ENCODE results near the gene BPIFB3. TPM values are rescaled to one million over a fixed set of nuclear protein-coding genes. Genes with fewer than 3 reads are reported as not detected.

The BPIFB3 gene
- total and polyA plus RNA-seq, 3 donors from 2014 or later = 0.47 to 0.87 (median 0.74) TPM

GRCh38 chr20:33081411-33082154 lies 27.9 kb downstream of the BPIFB3 start:
- Histone ChIP-seq H3K4me1 (no peaks in the 10 kb centered on the region), H3K9me3 (no peaks in the 10 kb centered on the region), H3K27me3 (no peaks in the 10 kb centered on the region), H3K36me3 (ENCODE audit: low read depth, missing control alignments) (no peaks in the 10 kb centered on the region), H3K4me3 (no peak overlapping the region), H3K27ac (no peak overlapping the region)
- no peak for DNase-seq
- TF ChIP-seq, protein P1, sequence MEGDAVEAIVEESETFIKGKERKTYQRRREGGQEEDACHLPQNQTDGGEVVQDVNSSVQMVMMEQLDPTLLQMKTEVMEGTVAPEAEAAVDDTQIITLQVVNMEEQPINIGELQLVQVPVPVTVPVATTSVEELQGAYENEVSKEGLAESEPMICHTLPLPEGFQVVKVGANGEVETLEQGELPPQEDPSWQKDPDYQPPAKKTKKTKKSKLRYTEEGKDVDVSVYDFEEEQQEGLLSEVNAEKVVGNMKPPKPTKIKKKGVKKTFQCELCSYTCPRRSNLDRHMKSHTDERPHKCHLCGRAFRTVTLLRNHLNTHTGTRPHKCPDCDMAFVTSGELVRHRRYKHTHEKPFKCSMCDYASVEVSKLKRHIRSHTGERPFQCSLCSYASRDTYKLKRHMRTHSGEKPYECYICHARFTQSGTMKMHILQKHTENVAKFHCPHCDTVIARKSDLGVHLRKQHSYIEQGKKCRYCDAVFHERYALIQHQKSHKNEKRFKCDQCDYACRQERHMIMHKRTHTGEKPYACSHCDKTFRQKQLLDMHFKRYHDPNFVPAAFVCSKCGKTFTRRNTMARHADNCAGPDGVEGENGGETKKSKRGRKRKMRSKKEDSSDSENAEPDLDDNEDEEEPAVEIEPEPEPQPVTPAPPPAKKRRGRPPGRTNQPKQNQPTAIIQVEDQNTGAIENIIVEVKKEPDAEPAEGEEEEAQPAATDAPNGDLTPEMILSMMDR (IDR thresholded peaks at IDR 0.05) = no peak
- intact Hi-C loops (cut with DNase I; ENCODE audit: low total_unique reads) = no loop called here
- WGBS, 2 donors = 85 to 95% methylated on average over 7 of the region's 7 CpGs

GRCh38 chr20:33082546-33082945 lies 28.8 kb downstream of the BPIFB3 start:
- H3K9me3 ChIP-seq = no peaks in the 10 kb centered on the region
- H3K4me1 ChIP-seq = no peaks in the 10 kb centered on the region
- H3K36me3 ChIP-seq (ENCODE audit: low read depth, missing control alignments) = no peaks in the 10 kb centered on the region
- intact Hi-C loops (cut with DNase I; ENCODE audit: low total_unique reads) = no loop called here
- WGBS, 2 donors = 53 to 76% methylated on average over 6 of the region's 6 CpGs
- H3K27ac ChIP-seq = no peak overlapping the region
- TF ChIP-seq, protein P1 (IDR thresholded peaks at IDR 0.05) = no peak
- TF ChIP-seq POLR2A (IDR thresholded peaks at IDR 0.05) = no peak
- H3K27me3 ChIP-seq = no peaks in the 10 kb centered on the region
- DNase-seq = no peak
- H3K4me3 ChIP-seq = no peak overlapping the region

DNA sequence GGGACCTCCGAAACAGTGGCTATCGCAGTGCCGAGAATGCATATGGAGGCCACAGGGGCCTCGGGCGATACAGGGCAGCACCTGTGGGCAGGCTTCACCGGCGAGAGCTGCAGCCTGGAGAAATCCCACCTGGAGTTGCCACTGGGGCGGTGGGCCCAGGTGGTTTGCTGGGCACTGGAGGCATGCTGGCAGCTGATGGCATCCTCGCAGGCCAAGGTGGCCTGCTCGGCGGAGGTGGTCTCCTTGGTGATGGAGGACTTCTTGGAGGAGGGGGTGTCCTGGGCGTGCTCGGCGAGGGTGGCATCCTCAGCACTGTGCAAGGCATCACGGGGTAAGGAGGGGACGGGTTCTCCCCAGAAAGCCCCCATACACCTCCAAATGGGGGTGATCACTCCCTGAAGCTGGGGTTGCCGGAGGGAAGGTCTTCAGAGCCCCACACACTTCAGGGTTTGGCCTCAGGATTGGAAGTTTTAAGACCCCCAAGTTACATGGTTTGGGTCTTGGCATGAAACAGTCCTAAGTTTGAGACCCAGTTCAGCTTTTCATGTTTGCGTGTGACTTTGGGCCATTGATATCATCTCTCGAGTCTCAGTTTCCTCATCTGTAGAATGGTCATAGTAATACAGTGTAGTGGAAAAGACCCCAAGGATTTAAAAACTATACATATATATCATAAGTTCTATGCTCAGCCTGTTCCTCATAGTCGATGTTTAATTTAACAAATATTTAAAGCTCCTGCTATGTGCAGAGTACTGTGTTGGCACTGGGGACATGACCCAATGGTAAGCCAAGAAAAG lies 30.0 kb downstream of the BPIFB3 start:
- no peak overlapping the region for H3K27ac ChIP-seq
- no peaks in the 10 kb centered on the region for H3K27me3 ChIP-seq
- no peaks in the 10 kb centered on the region for H3K9me3 ChIP-seq
- WGBS, 2 donors = 91 to 95% methylated on average over 10 to 20 of the region's 20 CpGs
- intact Hi-C loops (cut with DNase I; ENCODE audit: low total_unique reads) = no loop called here
- no peak for DNase-seq
- no peaks in the 10 kb centered on the region for H3K4me1 ChIP-seq
- H3K4me3 ChIP-seq = no peak overlapping the region
- no peaks in the 10 kb centered on the region for H3K36me3 ChIP-seq (ENCODE audit: low read depth, missing control alignments)
- TF ChIP-seq POLR2A (IDR thresholded peaks at IDR 0.05) = no peak
- TF ChIP-seq, protein P1 (IDR thresholded peaks at IDR 0.05) = no peak

DNA sequence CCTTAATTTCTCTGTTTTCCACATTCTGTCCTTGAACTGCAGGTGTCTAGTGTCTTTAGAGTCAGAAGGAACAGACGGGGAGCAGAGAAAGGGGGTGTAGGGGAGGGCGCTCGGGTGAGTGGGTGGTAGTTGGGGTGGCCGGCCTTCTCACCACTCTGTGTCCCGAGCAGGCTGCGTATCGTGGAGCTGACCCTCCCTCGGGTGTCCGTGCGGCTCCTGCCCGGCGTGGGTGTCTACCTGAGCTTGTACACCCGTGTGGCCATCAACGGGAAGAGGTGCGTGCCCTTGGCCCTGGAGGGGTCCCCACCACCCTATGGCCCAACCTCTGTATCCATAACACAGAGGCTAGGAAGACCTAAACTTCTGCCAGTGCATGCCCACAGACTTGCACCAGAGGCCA lies 31.0 kb downstream of the BPIFB3 start:
- intact Hi-C loops (cut with DNase I; ENCODE audit: low total_unique reads) = no loop called here
- Histone ChIP-seq H3K9me3 (no peaks in the 10 kb centered on the region), H3K4me3 (no peak overlapping the region), H3K4me1 (no peaks in the 10 kb centered on the region), H3K27ac (no peak overlapping the region), H3K36me3 (ENCODE audit: low read depth, missing control alignments) (no peaks in the 10 kb centered on the region), H3K27me3 (no peaks in the 10 kb centered on the region)
- TF ChIP-seq, protein P1 (IDR thresholded peaks at IDR 0.05) = no peak
- no peak for TF ChIP-seq POLR2A (IDR thresholded peaks at IDR 0.05)
- 89 to 90% methylated on average over 13 to 15 of the region's 15 CpGs for WGBS, 2 donors
- no peak for DNase-seq
